SK-N-SH treated with all-trans-retinoic acid at 6 μM for 48 hours (cell line): ENCODE measurements around the gene CYGB.

Experiments
- CSDC2 ChIP-seq: fragments of 250-450 bp; sonication (Bioruptor Pico); IDR thresholded peaks from 2 replicates; pipeline ENCODE4 v1.5.0; 2020; ENCODE audit warnings: mild to moderate bottlenecking, moderate library complexity
- OSR1 ChIP-seq: fragments of 250-450 bp; sonication (Bioruptor Pico); IDR thresholded peaks from 2 replicates; pipeline ENCODE4 v1.8.0; 2022; ENCODE audit warnings: moderate library complexity, mild to moderate bottlenecking, inconsistent platforms
- RARB ChIP-seq: fragments of 250-450 bp; sonication (Bioruptor Pico); IDR thresholded peaks from 2 replicates; pipeline ENCODE4 v1.8.0; 2021; ENCODE audit warnings: mild to moderate bottlenecking, moderate library complexity
- TCF4 ChIP-seq: fragments of 250-450 bp; sonication (Bioruptor Pico); IDR thresholded peaks from 2 replicates; pipeline ENCODE4 v1.8.0; 2021; ENCODE audit warnings: mild to moderate bottlenecking, moderate library complexity, borderline replicate concordance

DNA sequence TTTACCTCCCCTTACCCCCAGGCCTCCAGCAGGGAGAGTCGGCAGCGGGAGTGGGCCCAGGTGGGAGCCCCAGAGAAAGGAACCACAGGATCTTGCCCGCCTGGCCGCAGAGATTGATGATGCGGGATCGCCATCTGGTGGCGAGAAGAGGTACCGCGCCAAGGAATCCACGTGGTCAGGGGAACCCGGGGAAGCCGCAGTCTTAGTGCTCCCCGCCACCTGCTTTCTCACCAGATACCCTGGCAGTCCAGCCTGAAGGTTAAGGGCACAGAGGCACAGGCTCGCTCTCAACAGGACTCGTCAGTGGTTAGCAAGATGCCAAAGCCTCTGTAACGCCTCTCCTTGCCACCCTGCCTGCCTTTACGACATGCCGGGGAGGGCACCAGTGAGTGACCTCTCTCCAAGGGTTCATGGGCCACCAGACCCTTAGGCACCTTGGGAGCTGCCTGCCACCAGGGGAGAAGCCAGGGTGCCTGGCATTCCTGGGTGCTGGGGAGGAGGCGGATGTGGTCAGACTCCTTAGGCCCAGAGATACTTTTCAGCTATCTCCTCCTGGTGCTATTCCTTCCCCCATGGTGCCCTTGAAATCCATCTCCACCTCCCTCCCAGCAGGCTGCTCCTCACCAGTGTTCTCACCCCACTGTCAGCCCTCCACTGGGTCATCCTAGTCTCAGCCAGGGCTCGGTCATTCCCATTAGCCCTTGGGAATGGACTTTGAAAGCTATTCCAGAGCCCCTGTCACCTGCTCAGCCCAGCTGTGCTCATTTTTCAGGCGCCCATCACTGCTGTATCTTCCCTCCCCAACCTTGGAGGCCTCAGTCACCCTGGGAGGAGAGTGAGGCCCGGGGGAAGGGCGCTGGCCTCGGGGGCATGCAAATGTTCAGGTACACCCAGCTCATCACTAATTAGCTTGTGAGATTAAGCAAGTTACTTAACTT, 30.8 kb downstream of the CYGB start:
- TF ChIP-seq CSDC2 (CRISPR knock-in tag) (no peak), OSR1 (no peak), RARB (CRISPR knock-in tag) (no peak), TCF4 (CRISPR knock-in tag) (no peak)
